EL (cell line): ENCODE data around the gene NCKAP5L.
"Not testable (repeated sequence)": the region's sequence is repeated elsewhere in the genome, so short reads cannot be mapped to it uniquely, and the experiment has no call there.

Experiments
- DNase-seq: peaks from one replicate; pipeline ENCODE4 v3.0.0-alpha.2; 2016

The NCKAP5L gene

DNA sequence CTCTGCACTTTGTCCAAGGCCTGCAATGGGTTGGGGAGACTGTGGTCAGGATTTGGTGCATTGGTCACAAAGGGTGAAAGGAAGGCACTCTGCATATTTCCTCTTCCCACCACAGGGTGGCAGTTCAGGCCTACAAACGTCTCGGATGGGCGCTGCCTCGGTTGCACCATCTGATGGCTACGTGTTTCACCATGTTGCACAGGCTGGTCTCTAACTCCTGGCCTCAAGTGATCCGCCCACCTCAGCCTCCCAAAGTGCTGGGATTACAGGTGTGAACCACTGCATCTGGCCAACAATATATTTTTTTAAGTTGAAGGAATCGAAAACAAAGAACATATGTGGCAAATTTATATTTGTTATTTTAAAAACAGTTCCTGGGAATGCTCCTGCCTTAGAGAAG is 51.8 kb downstream of the NCKAP5L start:
- peak; percentile 79 for DNase-seq

DNA sequence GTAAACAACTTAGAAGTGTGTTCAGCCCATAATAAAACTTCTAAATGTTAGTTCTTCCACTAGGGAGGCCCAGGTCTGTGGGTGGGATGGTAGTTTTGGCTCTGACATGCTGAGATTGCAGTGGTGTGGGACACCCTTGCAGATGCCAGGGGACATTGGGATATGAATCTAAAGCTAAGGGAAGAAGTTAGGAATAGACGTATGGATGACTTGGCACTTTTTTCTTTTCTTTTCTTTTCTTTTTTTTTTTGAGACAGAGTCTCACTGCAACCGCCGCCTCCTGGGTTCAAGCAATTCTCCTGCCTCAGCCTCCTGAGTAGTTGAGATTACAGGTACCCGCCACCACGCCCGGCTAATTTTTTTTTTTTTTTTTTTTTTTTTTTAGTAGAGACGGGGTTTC is 55.1 kb downstream of the NCKAP5L start:
- not testable (repeated sequence) for DNase-seq

DNA sequence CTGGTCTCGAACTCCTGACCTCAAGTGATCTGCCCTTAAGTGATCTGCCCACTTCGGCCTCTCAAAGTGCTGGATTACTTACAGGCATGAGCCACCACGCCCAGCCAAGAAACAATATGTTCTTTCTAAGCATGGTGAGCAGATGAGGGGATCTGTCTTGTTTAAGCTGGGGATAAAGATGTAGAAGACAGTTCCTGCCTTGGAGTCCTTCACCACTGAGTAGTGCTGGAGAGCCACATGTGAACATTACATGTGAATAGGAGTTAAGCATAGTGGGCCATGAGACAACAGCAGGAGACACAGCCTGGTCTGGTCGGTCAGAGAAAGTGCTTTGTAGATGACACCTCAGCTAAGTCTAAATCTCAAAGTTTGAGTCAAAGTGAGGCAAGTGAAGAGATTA is 60.9 kb downstream of the NCKAP5L start:
- no peak for DNase-seq

DNA sequence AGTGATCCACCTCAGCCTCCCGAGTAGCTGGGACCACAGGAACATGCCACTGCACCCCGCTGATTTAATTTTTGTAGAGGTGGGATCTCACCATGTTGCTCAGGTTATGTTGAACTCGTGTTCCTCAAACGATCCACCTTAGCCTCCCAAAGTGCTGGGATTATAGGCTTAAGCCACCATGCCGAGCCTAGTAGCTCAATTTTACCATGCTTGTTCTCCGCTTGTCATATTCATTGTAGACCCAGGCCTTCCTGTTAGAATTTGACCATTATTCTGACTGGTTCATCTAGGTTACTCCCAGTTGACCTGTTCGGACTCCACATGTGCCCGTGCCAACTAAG is 62.1 kb downstream of the NCKAP5L start:
- DNase-seq: no peak

DNA sequence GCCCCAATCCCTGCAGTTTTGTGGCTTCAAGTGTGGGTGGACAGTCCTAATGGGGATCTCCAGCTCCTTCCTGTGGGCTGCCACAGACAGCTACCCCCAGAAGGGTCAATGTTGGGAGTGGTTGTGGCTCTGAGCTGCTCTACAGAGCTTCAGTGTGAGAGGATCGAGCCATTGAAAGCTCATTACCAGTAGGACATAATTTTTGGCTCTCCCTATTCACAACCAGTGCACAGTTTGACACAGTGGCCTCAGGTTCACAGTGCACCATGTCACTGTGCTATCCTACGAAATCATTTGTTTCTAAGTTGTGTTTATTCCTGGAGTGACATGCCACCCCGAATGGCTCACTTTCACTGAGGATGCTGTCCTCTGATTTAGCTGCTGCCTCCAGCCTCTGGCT is 64.1 kb downstream of the NCKAP5L start:
- no peak for DNase-seq

DNA sequence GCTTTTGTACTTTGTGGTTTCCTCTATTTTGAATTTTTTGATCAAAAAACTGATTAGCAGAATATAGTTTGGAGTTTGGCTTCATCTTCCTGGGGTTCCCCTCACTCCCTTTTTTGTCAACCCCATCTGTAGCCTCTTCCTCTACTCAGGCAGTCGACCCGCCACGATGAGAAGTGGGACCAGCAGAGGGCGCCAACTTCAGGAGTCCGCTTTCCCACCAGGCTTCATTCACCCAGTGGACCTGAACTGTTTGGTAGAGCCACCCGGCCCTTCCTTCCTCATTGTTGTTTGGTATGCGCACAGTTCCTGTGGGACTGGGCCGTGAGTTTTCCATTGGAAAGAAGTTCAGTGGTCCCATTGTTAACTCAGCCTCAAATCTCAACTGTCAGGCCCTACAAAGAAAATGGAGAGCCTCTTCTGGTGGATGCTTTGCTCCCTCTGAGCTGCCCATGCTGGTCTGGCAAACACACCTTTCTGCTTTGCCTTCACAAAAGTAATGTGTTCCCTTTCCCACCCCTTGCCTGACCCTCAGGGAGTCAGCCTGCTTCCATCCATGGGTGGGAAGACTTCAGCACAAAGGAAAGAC is 65.1 kb downstream of the NCKAP5L start:
- peak; percentile 47 for DNase-seq

DNA sequence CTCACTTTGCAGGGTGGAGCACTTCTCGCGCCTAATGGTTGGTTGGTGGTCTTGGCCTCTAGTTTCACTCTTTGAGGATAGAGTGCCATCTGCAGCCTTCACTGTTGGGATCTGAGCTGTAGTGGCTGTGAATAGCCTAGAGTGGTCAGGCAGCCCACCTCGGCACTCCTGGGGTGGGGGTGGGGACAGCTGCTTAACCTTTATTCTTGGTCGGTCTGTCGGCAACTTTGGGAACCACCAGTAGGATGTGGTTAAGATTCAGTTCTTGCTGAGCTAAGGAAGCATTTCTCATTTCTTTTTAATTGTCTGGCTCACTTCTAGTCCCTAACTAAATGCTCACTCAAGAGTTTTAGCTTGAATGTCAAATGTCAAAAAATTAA is 65.8 kb downstream of the NCKAP5L start:
- DNase-seq: no peak

DNA sequence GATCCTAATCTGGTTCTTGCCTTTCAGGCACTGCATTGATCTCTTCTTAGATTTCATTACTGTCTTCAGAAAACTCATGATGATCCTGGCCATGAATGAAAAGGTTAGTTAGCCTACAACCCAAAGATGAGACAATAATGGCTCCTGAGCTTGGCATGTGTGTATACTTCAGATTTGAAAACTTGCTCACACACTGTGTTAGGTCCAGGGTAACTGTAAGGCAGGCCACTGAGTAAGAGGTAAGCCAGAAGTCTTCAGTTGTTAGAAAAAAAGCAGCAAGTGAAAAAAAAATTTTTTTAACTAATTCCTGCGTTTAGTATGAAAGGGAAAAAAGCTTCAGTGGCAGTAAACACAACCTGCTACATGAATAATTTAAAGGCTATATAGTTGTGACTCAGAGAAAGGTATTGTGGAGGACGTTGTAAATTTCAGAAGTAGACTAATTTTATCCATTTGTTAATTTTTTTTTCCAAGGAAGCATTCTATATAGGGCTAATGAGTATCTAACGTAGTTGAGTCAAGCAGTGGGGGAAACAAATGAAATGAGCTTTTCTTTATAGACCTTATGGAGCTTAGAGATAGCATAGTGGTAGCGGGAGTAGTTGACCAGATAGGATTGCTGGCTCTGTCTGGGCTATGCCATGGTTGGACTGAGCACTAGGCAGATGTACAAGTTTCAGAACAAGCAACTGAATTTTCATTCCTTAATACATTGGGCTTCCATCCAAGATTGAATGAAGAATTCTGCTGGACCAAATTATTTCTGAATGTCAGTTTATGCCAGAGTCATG is 66.3 kb downstream of the NCKAP5L start:
- DNase-seq: no peak

DNA sequence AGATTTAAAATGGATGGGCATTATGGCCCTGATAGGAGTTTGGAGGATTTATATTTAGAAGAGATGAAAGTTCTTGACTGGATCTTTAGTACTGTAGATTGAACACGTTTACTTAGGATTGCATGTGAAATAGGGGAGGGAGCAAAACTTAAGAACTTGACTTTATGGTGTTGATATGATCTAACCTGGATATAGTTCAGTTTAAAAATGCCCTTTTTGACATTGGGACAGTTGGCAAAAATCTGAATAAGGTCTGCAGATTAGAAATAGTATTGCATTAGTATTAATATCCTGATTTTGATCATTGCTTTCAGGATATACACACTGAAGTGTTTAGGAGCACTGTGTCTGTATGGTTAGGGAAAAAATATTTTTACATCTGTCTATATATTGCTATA is 77.2 kb downstream of the NCKAP5L start:
- no peak for DNase-seq

DNA sequence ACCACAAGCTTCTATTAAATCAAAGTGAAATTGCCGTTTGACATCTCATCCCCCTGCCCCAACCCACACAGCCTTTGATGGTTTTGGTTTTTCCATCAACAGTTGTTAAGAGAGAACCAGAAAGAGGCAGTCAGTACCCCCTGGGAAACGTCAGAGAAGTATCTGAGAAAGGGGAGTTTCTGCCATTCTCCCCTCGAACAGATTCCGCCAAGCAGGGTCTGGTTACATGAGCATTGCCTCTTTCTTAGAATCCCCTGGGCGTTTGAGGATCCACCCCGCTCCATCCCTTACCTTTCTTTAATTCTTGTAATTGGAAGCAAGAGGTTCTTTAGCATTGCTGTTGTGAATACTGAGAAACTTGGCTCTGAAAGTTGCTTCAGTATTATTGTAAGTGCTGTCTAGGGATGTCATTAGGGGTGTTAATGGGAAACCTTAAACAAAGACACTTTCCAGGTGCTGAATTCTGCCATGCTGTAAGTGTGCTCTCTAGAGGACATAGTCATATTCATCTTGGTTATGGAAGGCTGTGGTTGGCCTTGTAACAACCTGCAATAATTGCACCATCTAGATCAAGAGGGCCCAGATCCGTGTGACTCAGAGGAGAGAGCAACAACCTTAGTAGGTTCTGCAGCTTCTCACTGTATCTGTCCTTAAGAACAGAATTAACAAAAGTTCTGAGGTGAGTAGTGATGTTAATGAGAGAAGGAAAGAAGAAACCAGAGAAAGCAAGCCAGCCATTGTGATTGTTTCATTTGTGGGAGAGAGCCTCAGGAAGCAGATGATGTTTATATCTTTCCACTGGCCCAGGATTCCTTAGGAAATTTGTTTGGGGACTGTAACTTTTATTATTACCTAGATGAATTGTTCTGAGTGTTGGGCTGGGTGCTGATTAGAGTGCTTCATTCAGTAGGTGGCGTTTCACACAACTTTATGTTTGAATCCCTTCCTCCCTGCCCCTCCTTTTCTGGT is 77.9 kb downstream of the NCKAP5L start:
- DNase-seq: peak; percentile 70

DNA sequence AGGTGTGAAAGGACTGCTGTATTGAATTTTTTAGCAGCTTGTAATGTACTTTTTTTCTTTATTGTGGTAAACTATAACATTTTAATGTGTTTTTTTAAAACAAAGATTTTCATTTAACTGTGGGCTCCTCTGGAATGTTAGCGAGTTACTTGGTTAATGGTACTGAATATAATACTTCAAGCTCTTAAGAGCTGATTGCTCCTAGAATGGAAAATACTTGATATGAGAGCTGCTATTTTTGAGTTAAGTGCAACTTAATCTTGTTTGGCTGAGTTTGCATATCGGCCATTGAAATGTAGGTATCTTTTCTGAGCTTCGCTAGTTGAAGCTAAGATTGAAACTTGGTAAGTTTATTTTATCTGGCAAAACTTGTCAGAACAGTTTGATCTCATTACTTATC is 79.4 kb downstream of the NCKAP5L start:
- DNase-seq: no peak

DNA sequence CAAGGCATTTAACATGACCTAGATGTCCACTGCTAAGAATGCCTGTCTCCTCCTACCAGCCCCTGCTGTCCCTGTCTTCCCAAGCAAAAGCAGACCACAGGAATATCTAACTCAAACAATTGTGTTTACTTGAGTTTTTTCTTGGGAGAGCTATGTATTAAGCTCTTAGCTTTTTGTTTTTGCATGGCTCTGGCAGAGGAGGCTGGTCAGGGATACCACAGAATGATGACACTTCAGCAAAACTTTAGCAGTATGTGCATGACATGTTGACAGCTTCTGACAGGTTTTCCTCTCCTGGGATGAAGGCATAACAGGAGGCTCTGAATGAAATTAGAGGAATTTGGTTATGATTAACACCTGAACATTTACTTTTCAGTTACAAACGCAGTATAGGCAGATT is 79.9 kb downstream of the NCKAP5L start:
- no peak for DNase-seq

DNA sequence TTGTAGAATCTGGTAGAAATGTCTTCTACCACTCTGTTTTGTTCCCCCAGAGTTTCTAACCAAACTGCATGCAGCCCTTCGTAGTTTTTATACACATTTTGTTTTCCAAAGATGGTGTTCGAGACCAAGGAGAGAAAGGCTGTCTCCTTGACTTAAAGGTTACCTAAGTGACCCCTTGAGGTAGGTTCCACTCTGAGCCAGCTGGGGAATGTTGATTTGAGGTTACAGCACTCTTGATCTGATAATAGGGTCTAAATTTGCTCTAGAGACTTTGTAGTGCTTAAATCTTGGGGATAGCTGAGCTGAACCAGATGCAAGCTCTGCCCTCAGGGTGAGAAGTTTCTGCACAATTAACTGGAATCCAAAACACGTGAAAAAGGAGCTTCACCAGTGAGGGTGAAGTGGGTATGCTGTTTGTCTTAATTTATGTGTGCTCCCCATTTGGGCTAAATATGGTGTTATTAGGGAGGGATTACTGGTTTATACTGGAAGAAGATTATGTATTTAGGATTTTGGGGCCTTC is 83.8 kb downstream of the NCKAP5L start:
- DNase-seq: no peak

DNA sequence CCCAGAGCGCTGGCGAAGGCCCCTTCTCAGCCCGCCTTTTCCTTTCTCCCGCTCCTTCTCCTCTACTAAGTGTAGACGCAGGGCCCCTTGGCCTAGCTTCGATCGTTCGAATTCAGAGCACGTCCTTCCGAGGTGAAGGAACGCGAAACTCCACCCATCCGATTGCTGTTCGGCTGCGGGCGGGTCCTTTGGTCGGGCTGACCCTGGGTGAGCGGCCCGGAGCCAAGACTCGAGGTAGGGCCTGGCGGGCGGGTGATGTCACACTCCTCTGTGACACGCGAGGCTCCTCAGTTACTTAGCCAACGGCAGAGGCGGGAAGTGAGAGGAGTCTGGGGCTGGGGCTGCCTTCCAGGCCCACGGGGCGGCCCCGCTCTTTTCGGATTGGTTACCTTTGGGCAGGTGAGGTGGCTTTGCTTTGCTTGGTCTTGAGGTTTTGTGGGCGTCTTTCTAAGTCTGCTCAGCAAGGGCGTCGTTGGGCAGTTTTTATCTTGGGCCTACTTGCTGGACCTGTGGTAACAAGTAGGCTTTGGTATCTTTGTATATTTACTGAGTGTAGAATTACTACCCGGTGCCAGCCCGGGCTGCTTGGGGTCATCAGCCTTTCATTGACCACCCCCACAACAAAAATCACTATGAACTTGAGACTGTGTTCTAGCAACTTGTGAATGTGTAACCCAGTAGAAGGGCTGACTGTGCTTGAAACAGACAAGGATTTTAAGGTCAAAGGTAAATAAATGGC is 86.2 kb downstream of the NCKAP5L start:
- DNase-seq: peak; percentile 94
